H1 (cell line): ENCODE measurements around the gene CTTNBP2. TPM values are rescaled to one million over a fixed set of nuclear protein-coding genes. Genes with fewer than 3 reads are reported as not detected.

Experiments used
- CTCF ChIA-PET: fragments of 300-600 bp; sonication (Branson Sonifier 250); formaldehyde crosslinking; loops from one replicate; lab custom pipeline; 2021; ENCODE audit not compliant: partially characterized antibody; lab: Charles Lee
- POLR2A ChIA-PET: fragments of 300-600 bp; sonication (Branson Sonifier 250); formaldehyde crosslinking; loops from one replicate; lab custom pipeline; 2021; ENCODE audit warnings: inconsistent platforms; ENCODE audit not compliant: partially characterized antibody; lab: Charles Lee
- DNase-seq, 2 experiments: peaks; one replicate each; pipeline versions ENCODE4 v3.0.0 to v3.0.0-alpha.2; 2010 to 2022; ENCODE audit warnings: low spot score in 2 of 2, low read depth in 1 of 2, mixed read lengths in 1 of 2
- FAIRE-seq: peaks from 2 replicates; lab custom pipeline; 2011; peaks lifted over from hg19 to GRCh38; lab: Jason Lieb, UNC
- H2AFZ ChIP-seq: 2 replicates; pipeline ENCODE4 v1.8.1; 2012; ENCODE audit warnings: low read length, inconsistent platforms
- H2AK5ac ChIP-seq: 2 replicates; pipeline ENCODE4 v1.6.1; 2013; ENCODE audit warnings: low read depth, low read length
- H2BK120ac ChIP-seq: replicated peaks from 2 replicates; pipeline ENCODE3; 2013; ENCODE audit warnings: low read depth, low read length, inconsistent platforms
- H2BK12ac ChIP-seq: 2 replicates; pipeline ENCODE4 v1.6.1; 2013; ENCODE audit warnings: low read depth, low read length
- H2BK15ac ChIP-seq: 2 replicates; pipeline ENCODE4 v1.6.1; 2013; ENCODE audit warnings: low read length
- H2BK20ac ChIP-seq: 2 replicates; pipeline ENCODE4 v1.6.1; 2013; ENCODE audit warnings: low read length
- H2BK5ac ChIP-seq: 2 replicates; pipeline ENCODE4 v1.6.1; 2013; ENCODE audit warnings: low read depth, low read length
- H3K14ac ChIP-seq: 2 replicates; pipeline ENCODE4 v1.6.1; 2013; ENCODE audit warnings: inconsistent platforms; ENCODE audit not compliant: insufficient read length
- H3K18ac ChIP-seq: 2 replicates; pipeline ENCODE4 v1.6.1; 2013; ENCODE audit warnings: low read length; ENCODE audit errors: extremely low read depth
- H3K23ac ChIP-seq: 2 replicates; pipeline ENCODE4 v1.6.1; 2013; ENCODE audit warnings: inconsistent platforms; ENCODE audit not compliant: insufficient read length
- H3K23me2 ChIP-seq: 2 replicates; pipeline ENCODE4 v1.6.1; 2013; ENCODE audit warnings: low read depth, low read length
- H3K27ac ChIP-seq: 2 replicates; pipeline ENCODE4 v1.6.1; 2011; ENCODE audit warnings: low read depth, low read length, inconsistent platforms
- H3K27me3 ChIP-seq, 4 experiments: replicated peaks in 1 of 4; 1 replicate in 1 of 4; 2 replicates in 3 of 4; pipeline versions ENCODE4 v1.6.1 to v1.8.1; 2011 to 2013; ENCODE audit warnings: low read length in 3 of 4, mild to moderate bottlenecking in 3 of 4, inconsistent platforms in 2 of 4, mixed read lengths in 2 of 4, moderate library complexity in 1 of 4; ENCODE audit not compliant: control insufficient read depth in 3 of 4, insufficient read depth in 3 of 4; ENCODE audit errors: extremely low read depth in 1 of 4
- H3K36me3 ChIP-seq, 4 experiments: 2 replicates each; pipeline versions ENCODE4 v1.6.1 to v1.8.1; 2011 to 2013; ENCODE audit warnings: mild to moderate bottlenecking in 4 of 4, low read length in 3 of 4, moderate library complexity in 2 of 4, control low read depth in 1 of 4, inconsistent platforms in 1 of 4; ENCODE audit not compliant: insufficient read depth in 4 of 4, control insufficient read depth in 2 of 4
- H3K4ac ChIP-seq: replicated peaks from 2 replicates; pipeline ENCODE3; 2013; ENCODE audit warnings: low read length, low read depth, mixed read lengths, inconsistent platforms; ENCODE audit not compliant: insufficient read length
- H3K4me1 ChIP-seq, 4 experiments: replicated peaks in 1 of 4; 1 replicate in 1 of 4; 2 replicates in 3 of 4; pipeline versions ENCODE4 v1.6.1 to v1.8.1; 2011 to 2013; ENCODE audit warnings: low read length in 3 of 4, inconsistent platforms in 2 of 4, mixed read lengths in 1 of 4; ENCODE audit not compliant: insufficient read depth in 4 of 4, control insufficient read depth in 3 of 4
- H3K4me2 ChIP-seq, 2 experiments: 2 replicates each; pipeline versions ENCODE4 v1.6.1 to v1.8.1; 2011 to 2013; ENCODE audit warnings: low read depth in 2 of 2, low read length in 2 of 2, control low read depth in 1 of 2, inconsistent platforms in 1 of 2, mild to moderate bottlenecking in 1 of 2; ENCODE audit not compliant: insufficient read depth in 1 of 2
- H3K4me3 ChIP-seq, 4 experiments: fragments of 200-600, 300-600 bp in 1 of 4; sonication (generic), shearing (Covaris generic), sonication (Bioruptor Twin) in 1 of 4; 2 replicates each; pipeline versions ENCODE4 v1.5.1 to v1.8.1; 2011 to 2016; ENCODE audit warnings: low read length in 4 of 4, low read depth in 3 of 4, control low read depth in 2 of 4, inconsistent platforms in 2 of 4, mild to moderate bottlenecking in 2 of 4, mixed read lengths in 1 of 4, moderate library complexity in 1 of 4; ENCODE audit not compliant: insufficient read depth in 2 of 4; ENCODE audit errors: extremely low read depth in 1 of 4
- H3K56ac ChIP-seq: replicated peaks from 2 replicates; pipeline ENCODE3; 2013; ENCODE audit warnings: low read depth, mild to moderate bottlenecking, mixed read lengths, low read length, inconsistent platforms; ENCODE audit not compliant: insufficient read length
- H3K79me1 ChIP-seq: 2 replicates; pipeline ENCODE4 v1.6.1; 2013; ENCODE audit warnings: low read depth, low read length, control low read depth
- H3K79me2 ChIP-seq, 2 experiments: 2 replicates each; pipeline versions ENCODE4 v1.6.1 to v1.8.1; 2012 to 2013; ENCODE audit warnings: low read length in 2 of 2, mild to moderate bottlenecking in 2 of 2, inconsistent platforms in 1 of 2; ENCODE audit not compliant: insufficient read depth in 2 of 2, control insufficient read depth in 1 of 2
- H3K9ac ChIP-seq, 4 experiments: replicated peaks in 1 of 4; 1 replicate in 1 of 4; 2 replicates in 3 of 4; pipeline versions ENCODE4 v1.6.1 to v1.8.1; 2011 to 2013; ENCODE audit warnings: low read depth in 3 of 4, low read length in 3 of 4, control low read depth in 2 of 4, mild to moderate bottlenecking in 2 of 4, moderate library complexity in 2 of 4, inconsistent platforms in 1 of 4; ENCODE audit errors: extremely low read depth in 1 of 4
- H3K9me3 ChIP-seq, 2 experiments: 2 replicates each; pipeline versions ENCODE4 v1.6.1 to v1.8.1; 2012 to 2013; ENCODE audit warnings: mild to moderate bottlenecking in 2 of 2, moderate library complexity in 2 of 2, control low read depth in 1 of 2, inconsistent platforms in 1 of 2, low read depth in 1 of 2, low read length in 1 of 2, mixed read lengths in 1 of 2; ENCODE audit not compliant: insufficient read depth in 2 of 2
- H4K20me1 ChIP-seq, 2 experiments: replicated peaks in 1 of 2; 2 replicates each; pipeline versions ENCODE3 to v1.8.1; 2011 to 2013; ENCODE audit warnings: inconsistent platforms in 2 of 2, low read length in 2 of 2, mild to moderate bottlenecking in 1 of 2; ENCODE audit not compliant: insufficient read depth in 2 of 2, control insufficient read depth in 1 of 2
- H4K5ac ChIP-seq: 2 replicates; pipeline ENCODE4 v1.6.1; 2013; ENCODE audit warnings: low read length, low read depth, mixed read lengths, inconsistent platforms; ENCODE audit not compliant: insufficient read length
- H4K8ac ChIP-seq: 2 replicates; pipeline ENCODE4 v1.8.0; 2013; ENCODE audit warnings: mild to moderate bottlenecking, moderate library complexity, low read length, inconsistent platforms; ENCODE audit not compliant: insufficient read depth; ENCODE audit errors: extremely low read depth
- H4K91ac ChIP-seq: replicated peaks from 2 replicates; pipeline ENCODE3; 2013; ENCODE audit warnings: low read length, mixed read lengths, inconsistent platforms; ENCODE audit not compliant: insufficient read length
- BCL11A ChIP-seq, 2 experiments: IDR thresholded peaks; one replicate each; pipeline ENCODE4 v1.6.1; 2011; ENCODE audit warnings: low read depth in 2 of 2, low read length in 2 of 2, mild to moderate bottlenecking in 2 of 2
- BRCA1 ChIP-seq: IDR thresholded peaks from 2 replicates; pipeline ENCODE4 v1.6.1; 2012; ENCODE audit warnings: low read depth, low read length, improper control_type of control experiment
- CTCF ChIP-seq, 3 experiments: IDR thresholded peaks; 1 replicate in 2 of 3; 2 replicates in 1 of 3; pipeline versions ENCODE4 v1.5.1 to v1.6.1; 2011; ENCODE audit warnings: low read length in 3 of 3, mild to moderate bottlenecking in 3 of 3, inconsistent platforms in 2 of 3, low read depth in 1 of 3, moderate library complexity in 1 of 3; ENCODE audit not compliant: insufficient read depth in 1 of 3; ENCODE audit errors: control extremely low read depth in 1 of 3
- EGR1 ChIP-seq: IDR thresholded peaks from 2 replicates; pipeline ENCODE4 v1.6.1; 2011; ENCODE audit warnings: low read depth, low read length, borderline replicate concordance
- EZH2 ChIP-seq: fragments of 200-600 bp; sonication (generic); IDR thresholded peaks from 2 replicates; pipeline ENCODE4 v1.7.1; 2012; ENCODE audit warnings: low read depth, mild to moderate bottlenecking, moderate library complexity, low read length, inconsistent platforms; ENCODE audit not compliant: severe bottlenecking
- FOSL1 ChIP-seq: IDR thresholded peaks from 2 replicates; pipeline ENCODE4 v1.6.1; 2011; ENCODE audit warnings: mild to moderate bottlenecking, low read depth, low read length, moderate library complexity; ENCODE audit not compliant: insufficient read depth
- GTF2F1 ChIP-seq: IDR thresholded peaks from 2 replicates; pipeline ENCODE4 v1.6.1; 2012; ENCODE audit warnings: low read depth, low read length, improper control_type of control experiment, borderline replicate concordance
- NANOG ChIP-seq: IDR thresholded peaks from 2 replicates; pipeline ENCODE4 v1.6.1; 2011; ENCODE audit warnings: low read length, low read depth, mild to moderate bottlenecking, inconsistent platforms; ENCODE audit not compliant: insufficient read depth, poor library complexity, severe bottlenecking
- NRF1 ChIP-seq: IDR thresholded peaks from 2 replicates; pipeline ENCODE4 v1.6.1; 2011; ENCODE audit warnings: mild to moderate bottlenecking, low read depth, low read length, improper control_type of control experiment
- POLR2A ChIP-seq, 2 experiments: IDR thresholded peaks; 1 replicate in 1 of 2; 2 replicates in 1 of 2; pipeline ENCODE4 v1.6.1; 2011; ENCODE audit warnings: low read depth in 2 of 2, low read length in 2 of 2, mild to moderate bottlenecking in 2 of 2; ENCODE audit errors: control extremely low read depth in 1 of 2
- POLR2AphosphoS5 ChIP-seq: IDR thresholded peaks from 2 replicates; pipeline ENCODE4 v1.6.1; 2011; ENCODE audit warnings: low read depth, low read length
- RAD21 ChIP-seq, 2 experiments: IDR thresholded peaks in 1 of 2; conservative IDR thresholded peaks in 1 of 2; 2 replicates each; pipeline ENCODE4 v1.6.1; 2011; ENCODE audit warnings: low read depth in 2 of 2, low read length in 2 of 2, improper control_type of control experiment in 1 of 2, inconsistent platforms in 1 of 2, mild to moderate bottlenecking in 1 of 2, moderate library complexity in 1 of 2
- SUZ12 ChIP-seq: fragments of 200-600 bp; sonication (generic); IDR thresholded peaks from 2 replicates; pipeline ENCODE4 v1.6.1; 2012; ENCODE audit warnings: mild to moderate bottlenecking, inconsistent platforms, low read length, moderate library complexity, mixed read lengths
- polyA plus RNA-seq, 7 experiments: library from polyadenylated mRNA; depleted of rRNA in 3 of 7; stranded (reverse) in 5 of 7; unstranded in 2 of 7; fragments of >200 nt in 5 of 7; fragments of 200-250 nt in 2 of 7; gene quantifications; 1 replicate in 5 of 7; 2 replicates in 1 of 7; 4 replicates in 1 of 7; pipeline versions ENCODE4 v1.2.1 to v1.2.3, GENCODE V29; 2011 to 2013; ENCODE audit warnings: missing spikeins in 2 of 7, mixed read lengths in 2 of 7
- total RNA-seq: library from RNA; stranded (reverse); fragmentation: NEBNext Ultra II Directional; extraction: Animal tissue kit (Norgen Biotek cat#: 25700); gene quantifications from 2 replicates; pipeline ENCODE4 v1.2.1, GENCODE V29; 2021

Gene CTTNBP2
- total and polyA plus RNA-seq, 2 of the 8 experiments (the other 6 are each of a cell fraction or from before 2014, with no cell fraction given): 15.3 to 35.1 TPM

DNA sequence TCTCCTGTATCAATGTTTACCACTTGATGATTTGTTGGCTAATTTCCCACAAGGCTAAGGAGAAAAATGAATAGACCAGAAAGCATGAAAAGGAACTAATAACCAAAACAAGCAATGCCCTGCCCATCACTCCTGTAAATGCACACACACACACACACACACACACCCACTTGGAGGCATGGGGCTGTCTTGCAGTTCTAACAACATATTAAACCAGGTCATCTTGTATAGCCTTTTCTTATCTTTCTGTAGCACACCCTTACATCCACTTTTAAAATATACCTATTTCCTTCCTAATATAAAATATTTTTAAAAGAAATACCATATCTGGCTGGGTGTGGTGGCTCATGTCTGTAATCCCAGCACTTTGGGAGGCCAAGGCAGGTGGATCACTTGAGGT, 105.3 kb downstream of the CTTNBP2 start:
- H2AFZ ChIP-seq: no peak overlapping the region
- no peak overlapping the region for H4K91ac ChIP-seq
- FAIRE-seq (no peak), DNase-seq (no peak)
- H3K27me3 ChIP-seq: no peaks in the 10 kb centered on the region
- no peak overlapping the region for H2BK12ac ChIP-seq
- TF ChIP-seq EZH2 (no peak), SUZ12 (no peak), CTCF (IDR thresholded peaks at IDR 0.05; ENCODE audit: control extremely low read depth in 1 of 3, insufficient read depth in 1 of 3, low read depth in 1 of 3, low read length in 3 of 3) (no peak), NANOG (no peak), BCL11A (IDR thresholded peaks at IDR 0.05; ENCODE audit: low read depth in 2 of 2, low read length in 2 of 2) (no peak), NRF1 (no peak), EGR1 (no peak), FOSL1 (no peak), POLR2A (IDR thresholded peaks at IDR 0.05; ENCODE audit: control extremely low read depth in 1 of 2, low read depth in 2 of 2, low read length in 2 of 2) (no peak), RAD21 (IDR thresholded peaks at IDR 0.05 in 1 of 2, conservative IDR thresholded peaks at IDR 0.05 in 1 of 2; ENCODE audit: low read depth in 2 of 2, low read length in 2 of 2) (no peak), BRCA1 (no peak), POLR2AphosphoS5 (no peak), GTF2F1 (no peak)
- H3K79me2 ChIP-seq: no peaks in the 10 kb centered on the region
- H3K56ac ChIP-seq: no peak overlapping the region
- POLR2A ChIA-PET: no interaction called here
- no peak overlapping the region for H3K27ac ChIP-seq
- no peak overlapping the region for H3K14ac ChIP-seq
- no peak overlapping the region for H3K23ac ChIP-seq
- H3K79me1 ChIP-seq: no peaks in the 10 kb centered on the region; the same call in 1 of the 2 replicates
- H3K4ac ChIP-seq: no peak overlapping the region
- H4K20me1 ChIP-seq: no peaks in the 10 kb centered on the region
- H2BK20ac ChIP-seq: no peak overlapping the region
- H3K9me3 ChIP-seq: no peaks in the 10 kb centered on the region
- CTCF ChIA-PET: no interaction called here
- no peak overlapping the region for H3K18ac ChIP-seq
- H3K23me2 ChIP-seq: no peaks in the 10 kb centered on the region
- no peak overlapping the region for H3K9ac ChIP-seq
- H2BK15ac ChIP-seq: no peak overlapping the region
- H2AK5ac ChIP-seq: no peak overlapping the region
- no peaks in the 10 kb centered on the region for H3K4me1 ChIP-seq
- no peak overlapping the region for H2BK5ac ChIP-seq
- H4K5ac ChIP-seq: no peak overlapping the region
- H3K4me3 ChIP-seq: no peak overlapping the region
- H3K36me3 ChIP-seq: peaks cover 0 to 37% (median 11%) of the 10 kb centered on the region in 4 experiments; a peak in 6 of 8 replicates
- H3K4me2 ChIP-seq: no peak overlapping the region
- H4K8ac ChIP-seq: no peak overlapping the region
- H2BK120ac ChIP-seq: no peak overlapping the region
